ENCODE results near the gene RNF152.

GRCh38 chr18:61820882-61821281, 71.9 kb downstream of the RNF152 start:
- TF ChIP-seq CTCF (IDR thresholded peaks at IDR 0.05): no peak
- TF ChIP-seq POLR2A (IDR thresholded peaks at IDR 0.05): no peak

Data from adrenal gland (tissue), 5 donors.